Endothelial cell of umbilical vein (primary cell): ENCODE results near the gene RBM28. TPM values are rescaled to one million over a fixed set of nuclear protein-coding genes. Genes with fewer than 3 reads are reported as not detected.

Experiments
- BruUV-seq: library from RNA; stranded (reverse); fragments of 400-500 nt; replicated peaks from 2 replicates; lab custom pipeline; 2021; lab: Mats Ljungman, UMichigan
- CTCF ChIA-PET: fragments of 300-600, 350-600 bp; sonication (Branson Sonifier 250); formaldehyde crosslinking; loops from one replicate; lab custom pipeline; 2021; ENCODE audit warnings: antibody characterized with exemption, inconsistent platforms; lab: Charles Lee
- POLR2A ChIA-PET: fragments of 300-600, 350-600 bp; sonication (Branson Sonifier 250); formaldehyde crosslinking; loops from one replicate; lab custom pipeline; 2021; ENCODE audit warnings: antibody characterized with exemption, inconsistent platforms; lab: Charles Lee
- DNase-seq: peaks from one replicate; pipeline ENCODE4 v3.0.0-alpha.2; 2011; ENCODE audit warnings: low read depth, low spot score
- FAIRE-seq: peaks from 2 replicates; lab custom pipeline; 2011; peaks lifted over from hg19 to GRCh38; lab: Jason Lieb, UNC
- H2AFZ ChIP-seq: 2 replicates; pipeline ENCODE4 v1.6.0; 2012; ENCODE audit warnings: low read depth, low read length, control low read depth, inconsistent platforms
- H3K27ac ChIP-seq: 2 replicates; pipeline ENCODE4 v1.5.1; 2011; ENCODE audit warnings: low read depth, mild to moderate bottlenecking, control low read depth, low read length, moderate library complexity; ENCODE audit not compliant: insufficient read depth
- H3K27me3 ChIP-seq, 2 experiments: 2 replicates each; pipeline versions ENCODE4 v1.6.0 to v1.6.1; 2011; ENCODE audit warnings: low read length in 2 of 2, mixed read lengths in 1 of 2; ENCODE audit not compliant: control insufficient read depth in 2 of 2, insufficient read depth in 2 of 2
- H3K36me3 ChIP-seq, 2 experiments: 2 replicates in 1 of 2; 3 replicates in 1 of 2; pipeline ENCODE4 v1.5.1; 2011; ENCODE audit warnings: low read length in 2 of 2, mild to moderate bottlenecking in 1 of 2, moderate library complexity in 1 of 2; ENCODE audit not compliant: control insufficient read depth in 2 of 2, insufficient read depth in 2 of 2; ENCODE audit errors: extremely low read depth in 1 of 2
- H3K4me1 ChIP-seq: 3 replicates; pipeline ENCODE4 v1.5.1; 2011; ENCODE audit warnings: mild to moderate bottlenecking, low read length; ENCODE audit not compliant: control insufficient read depth, insufficient read depth; ENCODE audit errors: extremely low read depth
- H3K4me2 ChIP-seq: 2 replicates; pipeline ENCODE4 v1.6.1; 2011; ENCODE audit warnings: low read length, control low read depth, mixed read lengths; ENCODE audit not compliant: insufficient read depth
- H3K4me3 ChIP-seq, 3 experiments: fragments of 200-600 bp in 1 of 3; sonication (generic), shearing (Covaris generic) in 1 of 3; replicated peaks in 1 of 3; 2 replicates each; pipeline ENCODE4 v1.5.1; 2011 to 2016; ENCODE audit warnings: control low read depth in 3 of 3, low read length in 3 of 3, mild to moderate bottlenecking in 2 of 3, inconsistent platforms in 1 of 3, low read depth in 1 of 3, moderate library complexity in 1 of 3; ENCODE audit not compliant: insufficient read depth in 1 of 3
- H3K79me2 ChIP-seq: 2 replicates; pipeline ENCODE4 v1.6.0; 2012; ENCODE audit warnings: low read length, inconsistent platforms; ENCODE audit not compliant: control insufficient read depth, insufficient read depth
- H3K9ac ChIP-seq: replicated peaks from 2 replicates; pipeline ENCODE3; 2011; ENCODE audit warnings: low read length, control low read depth; ENCODE audit not compliant: insufficient read depth; ENCODE audit errors: extremely low read depth
- H3K9me1 ChIP-seq: replicated peaks from 3 replicates; pipeline ENCODE4 v1.6.0; 2011; ENCODE audit warnings: mild to moderate bottlenecking, low read length; ENCODE audit not compliant: control insufficient read depth, insufficient read depth; ENCODE audit errors: extremely low read depth
- H3K9me3 ChIP-seq: replicated peaks from 2 replicates; pipeline ENCODE4 v1.5.1; 2012; ENCODE audit warnings: low read length, inconsistent platforms; ENCODE audit not compliant: control insufficient read depth, insufficient read depth
- H4K20me1 ChIP-seq: replicated peaks from 2 replicates; pipeline ENCODE3; 2011; ENCODE audit warnings: mild to moderate bottlenecking, low read length; ENCODE audit not compliant: control insufficient read depth, insufficient read depth; ENCODE audit errors: extremely low read depth
- CTCF ChIP-seq, 2 donors: IDR thresholded peaks; 1 replicate in 1 of 2; 2 replicates in 1 of 2; pipeline ENCODE4 v1.5.1; 2011; ENCODE audit warnings: low read length in 2 of 2, mild to moderate bottlenecking in 2 of 2, moderate library complexity in 2 of 2, control low read depth in 1 of 2, inconsistent platforms in 1 of 2, low read depth in 1 of 2; ENCODE audit not compliant: insufficient read depth in 1 of 2; ENCODE audit errors: extremely low read depth in 1 of 2
- FOS ChIP-seq: IDR thresholded peaks from 2 replicates; pipeline ENCODE4 v1.6.1; 2011; ENCODE audit warnings: mild to moderate bottlenecking, low read length, moderate library complexity, borderline replicate concordance; ENCODE audit not compliant: insufficient read depth
- GATA2 ChIP-seq: IDR thresholded peaks from 2 replicates; pipeline ENCODE4 v1.7.0; 2011; ENCODE audit warnings: low read depth, mild to moderate bottlenecking, moderate library complexity, mixed read lengths, low read length; ENCODE audit not compliant: insufficient read length, insufficient read depth
- JUN ChIP-seq: IDR thresholded peaks from 2 replicates; pipeline ENCODE4 v1.6.1; 2011; ENCODE audit warnings: borderline replicate concordance, low read depth; ENCODE audit not compliant: insufficient read length, insufficient read depth
- MAX ChIP-seq: IDR thresholded peaks from 2 replicates; pipeline ENCODE4 v1.6.1; 2011; ENCODE audit not compliant: insufficient read depth, insufficient read length
- MYC ChIP-seq: IDR thresholded peaks from one replicate; pipeline ENCODE4 v1.6.1; 2011; ENCODE audit warnings: mild to moderate bottlenecking, low read depth, low read length
- POLR2A ChIP-seq: IDR thresholded peaks from 2 replicates; pipeline ENCODE4 v1.6.1; 2012; ENCODE audit warnings: low read depth, mild to moderate bottlenecking, control low read depth, low read length
- POLR2AphosphoS5 ChIP-seq: IDR thresholded peaks from 2 replicates; pipeline ENCODE4 v1.6.1; 2012; ENCODE audit warnings: low read depth, mild to moderate bottlenecking, control low read depth, low read length, moderate library complexity; ENCODE audit not compliant: insufficient read depth
- dilution Hi-C: fragments of 300-500 bp; cut with MboI; formaldehyde crosslinking; loops from one replicate; pipeline ENCODE4 v1.15.0; 2019; ENCODE audit warnings: low sequenced_read_pairs; ENCODE audit not compliant: extremely low pct_ligation_motif_present
- intact Hi-C: fragments of 100-400 bp; cut with micrococcal nuclease; formaldehyde crosslinking; loops from one replicate; pipeline ENCODE4 v1.10.0; 2022
- polyA plus RNA-seq, 4 experiments: library from polyadenylated mRNA; depleted of rRNA in 3 of 4; stranded (reverse) in 3 of 4; unstranded in 1 of 4; fragments of >200 nt; gene quantifications; 2 replicates each; pipeline versions ENCODE4 v1.2.1 to v1.2.3, GENCODE V29; 2011 to 2012; ENCODE audit warnings: missing spikeins in 1 of 4
- total RNA-seq: library from RNA; stranded (reverse); gene quantifications from 2 replicates; pipeline ENCODE4 v1.2.3, GENCODE V29; 2021

Gene RBM28
- total and polyA plus RNA-seq, 2 donors (not counting 3 experiments of a cell fraction or from before 2014, with no cell fraction given): 11.6 to 58.7 TPM

GRCh38 chr7:128259131-128260061 is 84.3 kb downstream of the RBM28 start:
- FAIRE-seq: no peak
- Histone ChIP-seq H3K79me2 (no peaks in the 10 kb centered on the region), H3K27me3 (peaks cover 6 to 7% of the 10 kb centered on the region in 2 experiments), H3K9me3 (no peaks in the 10 kb centered on the region), H3K27ac (no peak overlapping the region), H3K36me3 (no peaks in the 10 kb centered on the region), H4K20me1 (no peaks in the 10 kb centered on the region), H3K9me1 (no peaks in the 10 kb centered on the region), H2AFZ (no peak overlapping the region), H3K4me1 (no peaks in the 10 kb centered on the region), H3K9ac (no peak overlapping the region), H3K4me2 (no peak overlapping the region), H3K4me3 (no peak overlapping the region)
- no TSS peak for BruUV-seq
- POLR2A ChIA-PET: no interaction called here
- no peak for TF ChIP-seq POLR2AphosphoS5
- no peak for TF ChIP-seq GATA2
- no peak for TF ChIP-seq FOS
- TF ChIP-seq JUN: no peak
- TF ChIP-seq MYC: no peak
- no peak for TF ChIP-seq MAX
- TF ChIP-seq POLR2A: no peak
- TF ChIP-seq CTCF (IDR thresholded peaks at IDR 0.05; ENCODE audit: extremely low read depth in 1 of 2, insufficient read depth in 1 of 2, low read depth in 1 of 2, low read length in 2 of 2): no peak
- dilution Hi-C loops: no loop called here
- CTCF ChIA-PET: interaction anchor here (0.6 to 1.3 kb wide), 2 partner anchors 12 to 32 kb away, joined by 3 to 4 read pairs; no protein-coding TSS in a partner anchor
- intact Hi-C loops: no loop called here
- no peak for DNase-seq
